Peyer's patch (tissue), 4 donors: ENCODE measurements around the gene CD300C.

Source experiments
- CTCF ChIP-seq, 6 experiments: fragments of 450-650 bp in 4 of 6; fragments of 200-600 bp in 2 of 6; sonication (generic) in 1 of 6; IDR thresholded peaks; one replicate each; pipeline ENCODE4 v1.5.1; 2017 to 2019; ENCODE audit warnings: antibody characterized with exemption in 6 of 6, mild to moderate bottlenecking in 3 of 6, moderate library complexity in 1 of 6
- POLR2A ChIP-seq, 2 donors: fragments of 450-650 bp; IDR thresholded peaks; one replicate each; pipeline ENCODE4 v1.5.1; 2017; ENCODE audit warnings: antibody characterized with exemption in 2 of 2, mild to moderate bottlenecking in 2 of 2, moderate library complexity in 2 of 2

GRCh38 chr17:74545843-74546230 is at the start of gene CD300C:
- TF ChIP-seq CTCF (IDR thresholded peaks at IDR 0.05) (no peak), POLR2A (IDR thresholded peaks at IDR 0.05) (no peak)
